ENCODE results near the gene PPEF2.

DNA sequence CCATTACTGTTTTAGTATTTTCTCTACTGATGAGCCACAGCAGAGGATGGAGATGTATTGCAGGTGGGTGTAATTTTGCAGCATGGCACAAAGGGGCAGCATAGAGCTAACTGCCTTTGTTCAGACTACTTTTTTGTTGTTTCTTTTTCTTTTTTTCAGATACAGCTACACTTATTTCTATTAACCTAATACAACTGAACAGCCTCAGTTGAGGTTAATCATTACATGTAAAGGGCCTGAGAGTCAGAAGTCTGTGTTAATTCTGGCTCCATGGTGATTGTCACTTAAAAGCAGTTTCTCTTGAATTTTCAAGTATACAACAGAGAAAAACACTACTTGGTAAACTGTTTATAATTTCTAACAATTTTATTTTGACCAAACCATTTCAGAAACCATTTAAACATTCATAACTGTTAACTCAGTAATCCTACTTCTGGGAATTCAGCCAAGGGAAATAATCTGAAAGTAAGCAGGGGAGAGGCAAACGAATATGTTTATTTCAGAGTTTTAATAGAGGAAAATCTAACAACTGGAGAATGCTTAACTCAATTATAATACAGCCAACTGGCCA, 13.9 kb upstream of the PPEF2 start:
- no peak for TF ChIP-seq TAF1 (IDR thresholded peaks at IDR 0.05; ENCODE audit: low read depth, low read length)
- no peak for TF ChIP-seq POLR2A (IDR thresholded peaks at IDR 0.05; ENCODE audit: low read depth, low read length)
